Parathyroid adenoma (tissue), 2 donors: Measurements from ENCODE around the gene TEKT1.

Experiments used
- H2AFZ ChIP-seq: fragments of 300-600 bp; sonication (generic); one replicate; pipeline ENCODE4 v1.7.0; 2017; ENCODE audit warnings: antibody characterized with exemption, mild to moderate bottlenecking
- H3K27ac ChIP-seq: fragments of 300-600 bp; sonication (generic); one replicate; pipeline ENCODE4 v1.7.0; 2017
- H3K27me3 ChIP-seq: fragments of 300-600 bp; sonication (generic); one replicate; pipeline ENCODE4 v1.7.0; 2017; ENCODE audit warnings: low read length; ENCODE audit not compliant: control insufficient read depth, insufficient read depth
- H3K36me3 ChIP-seq: fragments of 300-600 bp; sonication (generic); one replicate; pipeline ENCODE4 v1.7.0; 2017; ENCODE audit warnings: low read length; ENCODE audit not compliant: control insufficient read depth, insufficient read depth
- H3K4me1 ChIP-seq: fragments of 300-600 bp; sonication (generic); one replicate; pipeline ENCODE4 v1.7.0; 2017; ENCODE audit warnings: control low read depth
- H3K4me2 ChIP-seq: fragments of 300-600 bp; sonication (generic); one replicate; pipeline ENCODE4 v1.7.0; 2017; ENCODE audit warnings: low read length
- H3K4me3 ChIP-seq: fragments of 300-600 bp; sonication (generic); one replicate; pipeline ENCODE4 v1.7.0; 2017; ENCODE audit warnings: low read depth, low read length
- H3K79me2 ChIP-seq: fragments of 300-600 bp; sonication (generic); one replicate; pipeline ENCODE4 v1.7.0; 2017; ENCODE audit warnings: control low read depth
- H3K9ac ChIP-seq: fragments of 300-600 bp; sonication (generic); one replicate; pipeline ENCODE4 v1.7.0; 2017; ENCODE audit warnings: mild to moderate bottlenecking
- H3K9me3 ChIP-seq: fragments of 300-600 bp; sonication (generic); one replicate; pipeline ENCODE4 v1.7.0; 2017; ENCODE audit warnings: low read length; ENCODE audit not compliant: control insufficient read depth
- TF ChIP-seq, protein P1 (sequence below): fragments of 300-600 bp; sonication (generic); IDR thresholded peaks from one replicate; pipeline ENCODE4 v1.7.0; 2017; ENCODE audit warnings: antibody characterized with exemption, mild to moderate bottlenecking
- donor health status: primary hyperparathyroidism.

TEKT1 gene

DNA sequence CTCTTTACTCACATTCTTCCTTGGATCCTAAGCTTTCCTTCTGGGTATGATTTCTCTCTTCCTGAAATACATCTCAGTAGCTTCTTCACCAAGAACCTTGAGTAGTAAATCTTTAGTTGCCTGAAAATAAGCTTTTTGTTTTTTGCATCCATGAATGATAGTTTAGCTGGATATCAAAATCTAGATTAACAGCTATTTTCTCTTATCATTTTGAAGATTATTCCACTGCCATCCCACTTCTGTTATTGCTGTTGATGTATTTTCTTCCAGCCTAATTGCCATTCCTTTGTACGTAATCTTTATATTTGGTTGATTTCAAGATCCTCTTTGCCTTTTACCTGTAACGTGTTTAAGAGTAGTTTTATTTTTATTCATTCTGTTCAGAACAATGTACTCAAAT lies 63.1 kb downstream of the TEKT1 start:
- no peaks in the 10 kb centered on the region for H3K36me3 ChIP-seq
- no peaks in the 10 kb centered on the region for H3K9me3 ChIP-seq
- H3K4me1 ChIP-seq, result no peaks in the 10 kb centered on the region
- H3K4me3 ChIP-seq, result no peak overlapping the region
- H3K9ac ChIP-seq, result no peak overlapping the region
- H2AFZ ChIP-seq, result no peak overlapping the region
- H3K4me2 ChIP-seq, result no peak overlapping the region
- TF ChIP-seq, protein P1, sequence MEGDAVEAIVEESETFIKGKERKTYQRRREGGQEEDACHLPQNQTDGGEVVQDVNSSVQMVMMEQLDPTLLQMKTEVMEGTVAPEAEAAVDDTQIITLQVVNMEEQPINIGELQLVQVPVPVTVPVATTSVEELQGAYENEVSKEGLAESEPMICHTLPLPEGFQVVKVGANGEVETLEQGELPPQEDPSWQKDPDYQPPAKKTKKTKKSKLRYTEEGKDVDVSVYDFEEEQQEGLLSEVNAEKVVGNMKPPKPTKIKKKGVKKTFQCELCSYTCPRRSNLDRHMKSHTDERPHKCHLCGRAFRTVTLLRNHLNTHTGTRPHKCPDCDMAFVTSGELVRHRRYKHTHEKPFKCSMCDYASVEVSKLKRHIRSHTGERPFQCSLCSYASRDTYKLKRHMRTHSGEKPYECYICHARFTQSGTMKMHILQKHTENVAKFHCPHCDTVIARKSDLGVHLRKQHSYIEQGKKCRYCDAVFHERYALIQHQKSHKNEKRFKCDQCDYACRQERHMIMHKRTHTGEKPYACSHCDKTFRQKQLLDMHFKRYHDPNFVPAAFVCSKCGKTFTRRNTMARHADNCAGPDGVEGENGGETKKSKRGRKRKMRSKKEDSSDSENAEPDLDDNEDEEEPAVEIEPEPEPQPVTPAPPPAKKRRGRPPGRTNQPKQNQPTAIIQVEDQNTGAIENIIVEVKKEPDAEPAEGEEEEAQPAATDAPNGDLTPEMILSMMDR, result no peak
- no peaks in the 10 kb centered on the region for H3K27me3 ChIP-seq
- no peaks in the 10 kb centered on the region for H3K79me2 ChIP-seq
- no peak overlapping the region for H3K27ac ChIP-seq

DNA sequence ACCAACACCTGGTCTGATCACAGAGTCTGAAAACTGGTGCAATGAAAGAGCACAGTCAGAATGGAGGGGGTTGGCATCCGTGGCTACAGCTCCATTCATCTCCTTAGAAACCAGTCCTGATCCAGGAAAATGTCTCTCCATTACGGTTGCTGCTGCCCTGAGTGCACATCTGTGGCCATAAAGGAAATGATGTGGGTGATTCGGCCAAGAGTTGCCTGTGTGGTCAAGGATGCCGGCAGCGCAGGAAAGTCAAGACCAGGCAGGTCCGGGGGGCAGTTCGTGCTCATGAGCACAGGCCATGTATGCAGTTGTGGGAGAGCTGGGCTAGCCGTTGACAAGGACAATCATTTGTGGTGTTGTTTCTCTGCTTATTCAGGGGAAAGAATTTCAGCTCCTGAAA lies 69.8 kb downstream of the TEKT1 start:
- H3K36me3 ChIP-seq, result no peaks in the 10 kb centered on the region
- no peaks in the 10 kb centered on the region for H3K27me3 ChIP-seq
- H3K79me2 ChIP-seq, result no peaks in the 10 kb centered on the region
- no peaks in the 10 kb centered on the region for H3K4me1 ChIP-seq
- H3K9ac ChIP-seq, result no peak overlapping the region
- no peak overlapping the region for H2AFZ ChIP-seq
- H3K4me3 ChIP-seq, result no peak overlapping the region
- H3K27ac ChIP-seq, result no peak overlapping the region
- TF ChIP-seq, protein P1, result no peak
- no peak overlapping the region for H3K4me2 ChIP-seq
- no peaks in the 10 kb centered on the region for H3K9me3 ChIP-seq

DNA sequence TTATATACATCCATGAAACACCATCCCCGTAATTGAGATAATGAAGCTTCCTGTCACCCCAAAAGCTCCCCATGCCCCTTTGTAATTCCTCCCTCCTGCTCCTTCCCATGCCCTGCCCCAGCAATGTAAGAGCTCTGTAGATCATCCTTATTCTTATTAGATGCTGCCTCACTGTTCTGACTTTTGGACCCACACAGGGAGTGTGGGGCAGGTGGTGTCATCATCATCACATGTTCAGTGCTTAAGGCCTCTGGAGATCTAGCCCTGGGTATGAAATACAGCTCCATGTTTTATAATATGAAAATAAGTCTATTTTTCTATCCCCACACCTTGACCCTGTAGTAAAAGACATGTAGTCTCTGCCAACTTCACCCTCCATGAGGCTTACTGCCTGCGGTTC lies 73.8 kb downstream of the TEKT1 start:
- no peak overlapping the region for H3K27ac ChIP-seq
- no peaks in the 10 kb centered on the region for H3K9me3 ChIP-seq
- H3K4me2 ChIP-seq, result no peak overlapping the region
- no peaks in the 10 kb centered on the region for H3K4me1 ChIP-seq
- no peak overlapping the region for H3K4me3 ChIP-seq
- H3K9ac ChIP-seq, result no peak overlapping the region
- H3K36me3 ChIP-seq, result no peaks in the 10 kb centered on the region
- H3K27me3 ChIP-seq, result no peaks in the 10 kb centered on the region
- no peak overlapping the region for H2AFZ ChIP-seq
- TF ChIP-seq, protein P1, result no peak
- no peaks in the 10 kb centered on the region for H3K79me2 ChIP-seq

DNA sequence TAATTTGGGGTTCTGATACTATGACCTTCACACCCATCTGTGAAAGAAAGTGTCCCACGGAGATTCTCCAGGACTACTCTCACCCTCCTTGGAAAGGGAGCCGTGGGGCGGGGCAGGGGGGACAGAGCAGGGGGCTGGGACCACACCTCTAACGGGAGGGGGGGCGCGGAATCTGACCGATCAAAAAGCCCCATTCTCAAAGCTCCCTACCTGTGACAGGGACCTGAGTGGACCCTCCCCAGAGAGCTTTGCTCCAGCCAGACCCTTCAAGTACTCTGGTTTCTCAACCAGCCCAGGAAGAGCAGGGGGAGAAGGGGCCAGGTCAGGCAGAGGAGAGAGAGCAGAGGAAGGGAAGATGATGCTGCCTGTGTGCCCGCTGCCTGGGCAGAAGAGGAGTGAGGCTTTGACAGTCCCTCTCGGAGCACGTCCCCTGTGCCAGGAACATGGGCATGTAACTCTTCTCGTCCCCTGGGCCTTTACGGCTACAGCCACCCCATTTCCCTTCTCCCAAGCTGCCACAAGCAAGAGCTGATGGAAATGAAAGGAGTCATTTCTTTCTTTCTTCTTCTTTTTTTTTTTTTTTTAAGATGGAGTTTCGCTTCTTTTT lies 75.0 kb downstream of the TEKT1 start:
- peak overlapping the region; percentile 42 for H3K4me3 ChIP-seq
- no peaks in the 10 kb centered on the region for H3K9me3 ChIP-seq
- no peaks in the 10 kb centered on the region for H3K4me1 ChIP-seq

More for the DNA sequence above, 75.0 kb downstream of the TEKT1 start:
- H3K79me2 ChIP-seq, result no peaks in the 10 kb centered on the region
- peak overlapping the region; percentile 73 for H3K27ac ChIP-seq
- H3K27me3 ChIP-seq, result no peaks in the 10 kb centered on the region
- no peak overlapping the region for H2AFZ ChIP-seq
- H3K36me3 ChIP-seq, result no peaks in the 10 kb centered on the region
- no peak overlapping the region for H3K9ac ChIP-seq
- TF ChIP-seq, protein P1, result no peak
- no peak overlapping the region for H3K4me2 ChIP-seq
